ENCODE results near the gene NPW. TPM values are rescaled to one million over a fixed set of nuclear protein-coding genes. Genes with fewer than 3 reads are reported as not detected.

The NPW gene
- total RNA-seq: not detected

GRCh38 chr16:2019518-2019920, at the start of gene NPW:
NPW (plus strand) TSS chr16:2019785.
- peaks cover 25 to 27% (median 26%) of the 10 kb centered on the region in 3 donors for H3K27me3 ChIP-seq (ENCODE audit: control insufficient read depth in 3 of 3, insufficient read depth in 3 of 3, low read length in 3 of 3)
- no peak within 1 kb of the TSS for H3K9ac ChIP-seq (ENCODE audit: low read depth in 1 of 3, low read length in 3 of 3)
- H3K27ac ChIP-seq (ENCODE audit: low read depth, low read length): no peak within 1 kb of the TSS
- no peaks in the 10 kb centered on the region for H3K36me3 ChIP-seq (ENCODE audit: control insufficient read depth in 3 of 3, insufficient read depth in 3 of 3, low read length in 3 of 3)
- H3K4me3 ChIP-seq (ENCODE audit: low read length in 3 of 3): no peak within 1 kb of the TSS
- H3K9me3 ChIP-seq (ENCODE audit: control insufficient read depth in 3 of 3, low read length in 3 of 3): no peaks in the 10 kb centered on the region
- H3K4me1 ChIP-seq (ENCODE audit: control insufficient read depth in 3 of 3, insufficient read depth in 3 of 3, low read length in 3 of 3): peaks cover 18 to 26% (median 22%) of the 10 kb centered on the region in 3 donors

- H3K27ac ChIP-seq (ENCODE audit: low read depth, low read length): peak within 1 kb of the TSS; percentile 90
- H3K4me3 ChIP-seq (ENCODE audit: low read length in 3 of 3): peak within 1 kb of the TSS; percentile 87 to 93 (median 93)
- H3K27me3 ChIP-seq (ENCODE audit: control insufficient read depth in 3 of 3, insufficient read depth in 3 of 3, low read length in 3 of 3): peaks cover 0 to 9% (median 6%) of the 10 kb centered on the region in 3 donors
- H3K36me3 ChIP-seq (ENCODE audit: control insufficient read depth in 3 of 3, insufficient read depth in 3 of 3, low read length in 3 of 3): peaks cover 27 to 30% (median 29%) of the 10 kb centered on the region in 3 donors
- H3K9me3 ChIP-seq (ENCODE audit: control insufficient read depth in 3 of 3, low read length in 3 of 3): no peaks in the 10 kb centered on the region
- H3K4me1 ChIP-seq (ENCODE audit: control insufficient read depth in 3 of 3, insufficient read depth in 3 of 3, low read length in 3 of 3): peaks cover 14 to 28% (median 20%) of the 10 kb centered on the region in 3 donors
- H3K9ac ChIP-seq (ENCODE audit: low read depth in 1 of 3, low read length in 3 of 3): peak within 1 kb of the TSS; percentile 91 to 96 (median 95)
Measured at GRCh38 chr16:1971796-1972489, 47.6 kb upstream of the NPW start, which contains the start of gene TBL3. TBL3 (plus strand) TSS chr16:1972053; CDS start chr16:1972165, 112 bp downstream.

DNA sequence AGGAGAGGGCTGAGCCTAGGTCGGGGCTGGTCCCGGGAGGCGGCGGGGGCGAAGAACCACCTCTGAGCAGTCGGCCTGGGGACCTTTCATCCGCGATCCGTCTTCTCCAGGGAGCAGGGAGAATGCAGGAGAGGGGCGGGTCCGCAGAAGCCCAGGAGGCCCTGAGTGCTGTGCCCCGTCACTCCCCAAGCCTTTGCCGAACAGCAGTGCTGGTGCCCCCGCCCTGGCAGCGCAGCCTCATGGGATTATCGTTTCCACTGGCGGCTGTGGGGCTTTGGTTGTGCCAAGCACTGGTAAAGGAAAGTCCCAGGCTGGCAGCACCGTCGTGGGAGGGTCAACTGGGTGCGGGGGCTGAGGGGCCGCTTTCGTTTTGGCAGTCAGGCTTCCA, 47.1 kb upstream of the NPW start:
- Histone ChIP-seq H3K4me3 (ENCODE audit: low read length in 3 of 3) (peak overlapping the region; percentile 87 to 93 (median 93)), H3K9ac (ENCODE audit: low read depth in 1 of 3, low read length in 3 of 3) (peak overlapping the region; percentile 90 to 95 (median 91)), H3K9me3 (ENCODE audit: control insufficient read depth in 3 of 3, low read length in 3 of 3) (no peaks in the 10 kb centered on the region), H3K4me1 (ENCODE audit: control insufficient read depth in 3 of 3, insufficient read depth in 3 of 3, low read length in 3 of 3) (peaks cover 14 to 26% (median 20%) of the 10 kb centered on the region in 3 donors), H3K36me3 (ENCODE audit: control insufficient read depth in 3 of 3, insufficient read depth in 3 of 3, low read length in 3 of 3) (peaks cover 31 to 35% (median 34%) of the 10 kb centered on the region in 3 donors), H3K27me3 (ENCODE audit: control insufficient read depth in 3 of 3, insufficient read depth in 3 of 3, low read length in 3 of 3) (peaks cover 0 to 10% (median 6%) of the 10 kb centered on the region in 3 donors), H3K27ac (ENCODE audit: low read depth, low read length) (no peak overlapping the region)

- Histone ChIP-seq H3K36me3 (ENCODE audit: control insufficient read depth in 3 of 3, insufficient read depth in 3 of 3, low read length in 3 of 3) (peaks cover 39 to 44% (median 43%) of the 10 kb centered on the region in 3 donors), H3K4me1 (ENCODE audit: control insufficient read depth in 3 of 3, insufficient read depth in 3 of 3, low read length in 3 of 3) (peaks cover 14 to 26% (median 20%) of the 10 kb centered on the region in 3 donors), H3K4me3 (ENCODE audit: low read length in 3 of 3) (no peak overlapping the region), H3K9ac (ENCODE audit: low read depth in 1 of 3, low read length in 3 of 3) (no peak overlapping the region), H3K27me3 (ENCODE audit: control insufficient read depth in 3 of 3, insufficient read depth in 3 of 3, low read length in 3 of 3) (peaks cover 0 to 13% (median 6%) of the 10 kb centered on the region in 3 donors), H3K9me3 (ENCODE audit: control insufficient read depth in 3 of 3, low read length in 3 of 3) (no peaks in the 10 kb centered on the region), H3K27ac (ENCODE audit: low read depth, low read length) (no peak overlapping the region)
Measured at GRCh38 chr16:1973461-1974156, 46.0 kb upstream of the NPW start.

GRCh38 chr16:1974157-1975070, 45.2 kb upstream of the NPW start:
- no peaks in the 10 kb centered on the region for H3K9me3 ChIP-seq (ENCODE audit: control insufficient read depth in 3 of 3, low read length in 3 of 3)
- H3K9ac ChIP-seq (ENCODE audit: low read depth in 1 of 3, low read length in 3 of 3): no peak overlapping the region
- H3K4me3 ChIP-seq (ENCODE audit: low read length in 3 of 3): no peak overlapping the region
- no peak overlapping the region for H3K27ac ChIP-seq (ENCODE audit: low read depth, low read length)
- peaks cover 14 to 26% (median 20%) of the 10 kb centered on the region in 3 donors for H3K4me1 ChIP-seq (ENCODE audit: control insufficient read depth in 3 of 3, insufficient read depth in 3 of 3, low read length in 3 of 3)
- peaks cover 39 to 46% (median 45%) of the 10 kb centered on the region in 3 donors for H3K36me3 ChIP-seq (ENCODE audit: control insufficient read depth in 3 of 3, insufficient read depth in 3 of 3, low read length in 3 of 3)
- H3K27me3 ChIP-seq (ENCODE audit: control insufficient read depth in 3 of 3, insufficient read depth in 3 of 3, low read length in 3 of 3): peaks cover 0 to 16% (median 8%) of the 10 kb centered on the region in 3 donors

DNA sequence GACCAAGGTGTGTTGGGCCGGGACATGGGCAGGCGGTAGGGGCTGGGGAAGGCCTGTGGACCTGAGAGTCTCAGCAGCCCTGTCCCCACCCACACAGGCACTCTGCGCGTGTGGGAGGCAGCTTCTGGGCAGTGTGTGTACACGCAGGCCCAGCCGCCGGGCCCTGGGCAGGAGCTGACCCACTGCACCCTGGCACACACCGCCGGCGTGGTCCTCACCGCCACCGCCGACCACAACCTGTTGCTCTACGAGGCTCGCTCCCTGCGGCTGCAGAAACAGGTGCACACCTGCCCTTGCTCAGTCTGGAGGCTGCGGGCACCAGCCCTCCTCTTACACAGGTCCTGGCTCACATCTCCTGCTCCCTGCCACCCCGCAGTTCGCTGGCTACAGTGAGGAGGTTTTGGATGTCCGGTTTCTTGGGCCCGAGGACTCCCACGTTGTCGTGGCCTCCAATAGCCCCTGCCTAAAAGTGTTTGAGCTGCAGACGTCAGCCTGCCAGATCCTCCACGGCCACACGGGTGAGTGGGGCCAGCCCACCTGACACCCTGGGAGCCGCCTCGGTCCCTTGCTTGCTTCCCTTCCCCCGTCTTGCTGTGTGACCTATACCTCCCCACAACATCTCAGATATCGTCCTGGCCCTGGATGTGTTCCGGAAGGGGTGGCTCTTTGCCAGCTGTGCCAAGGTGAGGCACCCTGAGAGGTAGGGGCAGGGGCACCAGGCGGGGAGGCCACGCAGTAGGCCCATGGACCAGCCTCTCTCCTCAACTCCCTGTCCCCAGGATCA, 44.0 kb upstream of the NPW start:
- H3K27me3 ChIP-seq (ENCODE audit: control insufficient read depth in 3 of 3, insufficient read depth in 3 of 3, low read length in 3 of 3): peaks cover 3 to 20% (median 16%) of the 10 kb centered on the region in 3 donors
- H3K9ac ChIP-seq (ENCODE audit: low read depth in 1 of 3, low read length in 3 of 3): no peak overlapping the region
- H3K27ac ChIP-seq (ENCODE audit: low read depth, low read length): no peak overlapping the region
- H3K4me1 ChIP-seq (ENCODE audit: control insufficient read depth in 3 of 3, insufficient read depth in 3 of 3, low read length in 3 of 3): peaks cover 19 to 33% (median 29%) of the 10 kb centered on the region in 3 donors
- H3K9me3 ChIP-seq (ENCODE audit: control insufficient read depth in 3 of 3, low read length in 3 of 3): no peaks in the 10 kb centered on the region
- H3K4me3 ChIP-seq (ENCODE audit: low read length in 3 of 3): no peak overlapping the region
- H3K36me3 ChIP-seq (ENCODE audit: control insufficient read depth in 3 of 3, insufficient read depth in 3 of 3, low read length in 3 of 3): peaks cover 39 to 46% (median 45%) of the 10 kb centered on the region in 3 donors

- Histone ChIP-seq H3K4me3 (ENCODE audit: low read length in 3 of 3) (no peak overlapping the region), H3K9me3 (ENCODE audit: control insufficient read depth in 3 of 3, low read length in 3 of 3) (no peaks in the 10 kb centered on the region), H3K4me1 (ENCODE audit: control insufficient read depth in 3 of 3, insufficient read depth in 3 of 3, low read length in 3 of 3) (peaks cover 14 to 34% (median 27%) of the 10 kb centered on the region in 3 donors), H3K9ac (ENCODE audit: low read depth in 1 of 3, low read length in 3 of 3) (no peak overlapping the region), H3K36me3 (ENCODE audit: control insufficient read depth in 3 of 3, insufficient read depth in 3 of 3, low read length in 3 of 3) (peaks cover 39 to 46% (median 45%) of the 10 kb centered on the region in 3 donors), H3K27ac (ENCODE audit: low read depth, low read length) (no peak overlapping the region), H3K27me3 (ENCODE audit: control insufficient read depth in 3 of 3, insufficient read depth in 3 of 3, low read length in 3 of 3) (peaks cover 5 to 20% (median 20%) of the 10 kb centered on the region in 3 donors)
Measured at GRCh38 chr16:1976216-1976520, 43.4 kb upstream of the NPW start.

DNA sequence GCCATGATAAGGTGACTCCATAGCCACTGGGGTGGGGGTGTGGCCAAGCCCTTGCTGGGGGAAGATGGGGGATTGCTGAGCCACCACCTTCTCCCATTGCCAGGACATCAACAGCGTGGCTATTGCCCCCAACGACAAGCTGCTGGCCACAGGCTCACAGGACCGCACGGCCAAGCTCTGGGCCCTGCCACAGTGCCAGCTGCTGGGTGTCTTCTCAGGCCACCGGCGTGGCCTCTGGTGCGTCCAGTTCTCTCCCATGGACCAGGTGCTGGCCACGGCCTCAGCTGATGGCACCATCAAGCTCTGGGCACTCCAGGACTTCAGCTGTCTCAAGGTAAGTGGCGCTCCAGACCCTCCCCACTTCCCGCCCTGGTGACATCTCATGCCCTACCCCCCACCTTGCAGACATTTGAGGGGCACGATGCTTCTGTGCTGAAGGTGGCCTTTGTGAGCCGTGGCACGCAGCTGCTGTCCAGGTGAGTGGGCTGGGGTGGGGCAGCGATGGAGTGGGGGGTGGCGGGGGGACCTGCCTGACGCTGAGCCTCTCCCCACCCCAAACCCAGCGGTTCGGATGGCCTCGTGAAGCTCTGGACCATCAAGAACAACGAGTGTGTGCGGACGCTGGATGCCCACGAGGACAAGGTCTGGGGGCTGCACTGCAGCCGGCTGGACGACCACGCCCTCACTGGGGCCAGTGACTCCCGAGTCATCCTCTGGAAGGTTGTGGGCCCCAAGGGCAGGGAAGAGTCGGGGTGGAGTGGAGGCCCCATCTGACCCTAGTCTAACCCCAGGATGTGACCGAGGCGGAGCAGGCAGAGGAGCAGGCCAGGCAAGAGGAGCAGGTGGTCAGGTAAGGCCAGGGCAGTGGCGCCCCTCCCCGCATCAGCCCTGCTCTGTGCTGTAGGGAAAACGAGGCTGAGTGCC, 42.4 kb upstream of the NPW start:
- Histone ChIP-seq H3K36me3 (ENCODE audit: control insufficient read depth in 3 of 3, insufficient read depth in 3 of 3, low read length in 3 of 3) (peaks cover 39 to 46% (median 45%) of the 10 kb centered on the region in 3 donors), H3K9ac (ENCODE audit: low read depth in 1 of 3, low read length in 3 of 3) (no peak overlapping the region), H3K4me3 (ENCODE audit: low read length in 3 of 3) (no peak overlapping the region), H3K27ac (ENCODE audit: low read depth, low read length) (no peak overlapping the region), H3K9me3 (ENCODE audit: control insufficient read depth in 3 of 3, low read length in 3 of 3) (no peaks in the 10 kb centered on the region), H3K4me1 (ENCODE audit: control insufficient read depth in 3 of 3, insufficient read depth in 3 of 3, low read length in 3 of 3) (peaks cover 17 to 40% (median 30%) of the 10 kb centered on the region in 3 donors), H3K27me3 (ENCODE audit: control insufficient read depth in 3 of 3, insufficient read depth in 3 of 3, low read length in 3 of 3) (peaks cover 5 to 22% (median 20%) of the 10 kb centered on the region in 3 donors)
